RWPE1 (cell line): ENCODE data around the gene MSRB3.

ENCODE experiments used
- CTCF ChIA-PET: fragments of 350-600 bp; sonication (Branson Sonifier 250); formaldehyde crosslinking; extraction: SDS; loops from one replicate; lab custom pipeline; 2021; lab: Yijun Ruan, JAX
- POLR2A ChIA-PET: fragments of 400-600 bp; formaldehyde crosslinking; extraction: SDS; loops from one replicate; lab custom pipeline; 2020; ENCODE audit warnings: antibody characterized with exemption; ENCODE audit not compliant: low non-redundant PET; lab: Yijun Ruan, JAX
- DNase-seq: peaks from one replicate; pipeline ENCODE4 v3.0.0; 2012; ENCODE audit warnings: low spot score
- H3K27ac ChIP-seq: fragments of 450-650 bp; 2 replicates; pipeline ENCODE4 v1.5.1; 2017
- TF ChIP-seq, protein P1 (sequence below): fragments of 450-650 bp; conservative IDR thresholded peaks from 2 replicates; pipeline ENCODE4 v1.5.1; 2017; ENCODE audit warnings: low read depth, mild to moderate bottlenecking

The MSRB3 gene

DNA sequence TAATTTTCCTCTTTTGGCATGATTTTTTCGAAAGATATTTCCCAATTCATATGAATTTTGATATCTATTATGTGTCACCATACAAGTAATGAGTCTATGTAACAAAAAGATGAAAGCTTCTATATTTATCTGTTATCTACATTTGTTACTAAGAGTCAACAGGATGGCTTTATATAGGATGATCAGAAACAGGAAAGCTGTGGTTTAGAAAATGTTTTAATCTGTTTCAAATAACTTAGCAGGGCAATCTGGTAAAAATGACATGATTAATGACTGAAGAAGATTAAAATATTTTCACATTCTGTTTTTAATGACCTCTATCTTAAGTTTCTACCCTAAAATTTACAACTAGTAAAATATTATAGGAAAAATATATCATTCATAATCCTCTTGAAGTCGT lies 105.8 kb downstream of the MSRB3 start:
- CTCF ChIA-PET: interaction anchor here (0.6 kb wide), 1 partner anchor 47 kb away, joined by 5 read pairs; no protein-coding TSS in a partner anchor
- no peak for DNase-seq
- no peak overlapping the region for H3K27ac ChIP-seq
- TF ChIP-seq, protein P1, sequence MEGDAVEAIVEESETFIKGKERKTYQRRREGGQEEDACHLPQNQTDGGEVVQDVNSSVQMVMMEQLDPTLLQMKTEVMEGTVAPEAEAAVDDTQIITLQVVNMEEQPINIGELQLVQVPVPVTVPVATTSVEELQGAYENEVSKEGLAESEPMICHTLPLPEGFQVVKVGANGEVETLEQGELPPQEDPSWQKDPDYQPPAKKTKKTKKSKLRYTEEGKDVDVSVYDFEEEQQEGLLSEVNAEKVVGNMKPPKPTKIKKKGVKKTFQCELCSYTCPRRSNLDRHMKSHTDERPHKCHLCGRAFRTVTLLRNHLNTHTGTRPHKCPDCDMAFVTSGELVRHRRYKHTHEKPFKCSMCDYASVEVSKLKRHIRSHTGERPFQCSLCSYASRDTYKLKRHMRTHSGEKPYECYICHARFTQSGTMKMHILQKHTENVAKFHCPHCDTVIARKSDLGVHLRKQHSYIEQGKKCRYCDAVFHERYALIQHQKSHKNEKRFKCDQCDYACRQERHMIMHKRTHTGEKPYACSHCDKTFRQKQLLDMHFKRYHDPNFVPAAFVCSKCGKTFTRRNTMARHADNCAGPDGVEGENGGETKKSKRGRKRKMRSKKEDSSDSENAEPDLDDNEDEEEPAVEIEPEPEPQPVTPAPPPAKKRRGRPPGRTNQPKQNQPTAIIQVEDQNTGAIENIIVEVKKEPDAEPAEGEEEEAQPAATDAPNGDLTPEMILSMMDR: no peak
- POLR2A ChIA-PET: no interaction called here

DNA sequence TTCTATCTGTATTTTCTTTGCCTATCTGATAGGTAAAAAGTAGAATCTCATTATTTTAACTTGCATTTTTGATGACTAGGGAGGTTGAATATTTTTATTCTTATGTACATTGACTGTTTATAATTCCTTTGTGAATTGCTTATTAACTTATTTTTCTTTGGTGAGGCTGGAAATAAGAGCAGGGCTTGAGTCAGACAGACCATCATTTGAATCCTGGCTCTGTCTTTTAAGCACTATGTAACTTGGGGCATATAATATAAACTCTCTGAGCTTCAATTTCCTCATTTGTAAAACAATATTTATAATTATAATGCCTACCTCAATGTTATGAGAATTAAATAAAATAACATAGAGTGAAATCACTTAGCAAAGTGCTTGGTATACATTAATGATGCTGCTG lies 108.9 kb downstream of the MSRB3 start:
- DNase-seq: no peak
- no peak overlapping the region for H3K27ac ChIP-seq
- TF ChIP-seq, protein P1: no peak
- CTCF ChIA-PET: interaction anchor here (0.6 kb wide), 1 partner anchor 733 kb away, joined by 3 read pairs; no protein-coding TSS in a partner anchor
- POLR2A ChIA-PET: no interaction called here

DNA sequence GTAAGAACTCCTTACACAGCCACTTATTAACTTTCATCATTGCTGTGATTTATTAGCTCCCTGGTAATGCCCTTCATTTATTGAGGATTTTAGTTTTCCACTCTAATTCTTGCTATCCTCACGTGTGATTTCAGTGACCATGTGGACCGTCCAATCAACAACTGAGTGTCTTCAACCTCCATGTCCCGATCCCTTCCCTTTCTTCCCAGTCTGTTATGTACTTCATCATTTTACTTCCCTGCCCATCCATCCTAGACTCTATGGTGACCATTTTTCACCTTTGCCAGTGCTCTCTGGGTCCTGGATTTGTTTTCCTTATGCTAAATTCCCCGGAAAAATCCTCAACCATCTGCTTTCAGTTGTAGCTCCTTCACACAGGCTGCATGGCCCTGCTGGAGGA lies 111.0 kb downstream of the MSRB3 start:
- DNase-seq: no peak
- CTCF ChIA-PET: interaction anchor here (0.7 kb wide), 2 partner anchors 24 to 718 kb away, joined by 3 read pairs; no protein-coding TSS in a partner anchor
- TF ChIP-seq, protein P1: no peak
- H3K27ac ChIP-seq: no peak overlapping the region
- POLR2A ChIA-PET: no interaction called here

DNA sequence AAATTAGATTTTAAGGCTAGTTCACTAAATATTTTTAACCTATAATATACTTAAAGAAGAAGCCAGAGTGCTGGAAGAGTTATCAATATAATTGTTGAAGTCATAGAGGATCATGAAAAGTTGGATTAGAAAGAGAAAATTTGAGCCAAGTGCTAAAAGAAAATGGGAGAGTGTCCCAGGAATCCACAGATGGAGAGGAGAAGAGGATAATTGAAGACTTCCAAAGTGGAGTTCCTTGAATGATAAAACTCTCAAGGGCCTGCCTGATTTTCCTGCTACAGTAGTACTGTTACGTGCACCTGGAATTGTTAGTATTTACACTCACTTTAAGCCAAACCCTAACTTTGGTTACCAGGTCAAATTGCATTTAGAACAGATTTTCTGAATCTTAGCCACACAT lies 113.2 kb downstream of the MSRB3 start:
- ChIA-PET CTCF (interaction anchor here (1.0 kb wide), 1 partner anchor 31 kb away, joined by 3 read pairs; no protein-coding TSS in a partner anchor), POLR2A (no interaction called here)
- no peak overlapping the region for H3K27ac ChIP-seq
- DNase-seq: no peak
- TF ChIP-seq, protein P1: no peak

DNA sequence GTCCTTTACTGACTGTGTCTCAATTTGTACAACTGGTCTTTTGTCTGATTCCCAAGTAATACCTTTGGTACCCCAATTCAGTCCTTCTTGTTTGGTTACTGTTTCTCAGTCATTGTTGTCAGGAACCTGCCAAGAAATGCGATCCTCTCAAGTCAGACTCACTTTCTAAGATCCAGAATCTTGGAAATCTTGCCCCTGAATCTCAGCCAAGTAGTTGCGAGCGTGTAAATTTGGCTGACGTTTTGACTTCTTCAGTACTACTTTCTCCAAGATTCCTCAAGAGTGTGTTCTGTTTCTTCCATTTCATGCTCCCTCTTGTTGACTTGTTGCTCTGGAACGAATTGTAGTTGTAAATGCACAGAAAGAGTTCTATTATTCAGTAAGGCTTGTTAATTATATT lies 114.0 kb downstream of the MSRB3 start:
- TF ChIP-seq, protein P1: no peak
- no peak overlapping the region for H3K27ac ChIP-seq
- DNase-seq: no peak
- ChIA-PET POLR2A (no interaction called here), CTCF (interaction anchor here (1.0 kb wide), 1 partner anchor 32 kb away, joined by 3 read pairs; no protein-coding TSS in a partner anchor)

DNA sequence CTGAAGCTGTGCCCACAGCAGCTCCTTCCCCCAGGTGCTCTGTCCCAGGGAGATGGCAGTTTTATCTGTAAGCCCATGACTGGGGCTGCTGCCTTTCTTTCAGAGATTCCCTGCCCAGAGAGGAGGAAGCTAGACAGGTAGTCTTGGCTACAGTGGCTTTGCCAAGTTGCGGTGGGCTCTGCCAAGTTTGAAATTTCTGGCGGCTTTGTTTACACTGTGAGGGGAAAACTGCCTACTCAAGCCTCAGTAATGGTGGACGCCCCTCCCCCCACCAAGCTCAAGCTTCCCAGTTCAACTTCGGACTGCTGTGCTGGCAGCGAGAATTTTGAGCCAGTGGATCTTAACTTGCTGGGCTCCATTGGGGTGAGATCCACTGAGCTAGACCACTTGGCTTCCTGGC lies 124.7 kb downstream of the MSRB3 start:
- no peak for DNase-seq
- ChIA-PET POLR2A (no interaction called here), CTCF (no interaction called here)
- TF ChIP-seq, protein P1: no peak
- H3K27ac ChIP-seq: no peak overlapping the region
